ENCODE results near the gene NSF.

DNA sequence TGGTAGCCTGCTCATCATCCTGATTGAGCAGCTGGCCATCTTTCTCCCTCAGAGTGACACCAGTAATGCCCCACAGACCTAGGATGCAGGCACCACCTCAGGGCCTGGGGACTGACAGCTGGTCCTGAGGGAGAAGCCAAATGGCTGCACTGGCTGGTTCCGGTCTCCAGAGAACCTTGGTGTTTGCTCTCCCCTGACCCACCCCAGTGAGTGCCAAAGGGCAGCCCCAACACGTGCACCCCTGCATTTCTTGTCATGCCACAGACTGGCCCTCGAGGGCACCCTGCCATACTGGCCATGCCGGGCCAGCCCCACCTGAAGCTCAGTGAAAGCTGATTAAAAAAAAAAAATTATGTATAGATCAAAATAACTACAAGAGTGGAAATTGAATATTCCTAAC lies 127.5 kb downstream of the NSF start:
- TF ChIP-seq, protein P1, sequence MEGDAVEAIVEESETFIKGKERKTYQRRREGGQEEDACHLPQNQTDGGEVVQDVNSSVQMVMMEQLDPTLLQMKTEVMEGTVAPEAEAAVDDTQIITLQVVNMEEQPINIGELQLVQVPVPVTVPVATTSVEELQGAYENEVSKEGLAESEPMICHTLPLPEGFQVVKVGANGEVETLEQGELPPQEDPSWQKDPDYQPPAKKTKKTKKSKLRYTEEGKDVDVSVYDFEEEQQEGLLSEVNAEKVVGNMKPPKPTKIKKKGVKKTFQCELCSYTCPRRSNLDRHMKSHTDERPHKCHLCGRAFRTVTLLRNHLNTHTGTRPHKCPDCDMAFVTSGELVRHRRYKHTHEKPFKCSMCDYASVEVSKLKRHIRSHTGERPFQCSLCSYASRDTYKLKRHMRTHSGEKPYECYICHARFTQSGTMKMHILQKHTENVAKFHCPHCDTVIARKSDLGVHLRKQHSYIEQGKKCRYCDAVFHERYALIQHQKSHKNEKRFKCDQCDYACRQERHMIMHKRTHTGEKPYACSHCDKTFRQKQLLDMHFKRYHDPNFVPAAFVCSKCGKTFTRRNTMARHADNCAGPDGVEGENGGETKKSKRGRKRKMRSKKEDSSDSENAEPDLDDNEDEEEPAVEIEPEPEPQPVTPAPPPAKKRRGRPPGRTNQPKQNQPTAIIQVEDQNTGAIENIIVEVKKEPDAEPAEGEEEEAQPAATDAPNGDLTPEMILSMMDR (IDR thresholded peaks at IDR 0.05) = no peak
- TF ChIP-seq EZH2phosphoT487 (IDR thresholded peaks at IDR 0.05) = no peak

Data from neural progenitor cell (in vitro differentiated cells).